Activated gamma-delta T cell treated with Interleukin-2 at 50 U/mL for 16 hours (primary cell): ENCODE data around the gene CHAT.
A peak's percentile ranks its signal among the peaks of the same experiment; 100 is the strongest.

ENCODE experiments used
- DNase-seq: peaks from one replicate; pipeline ENCODE4 v3.0.0-alpha.2; 2020

The CHAT gene

GRCh38 chr10:49597426-49598163, 16.2 kb upstream of the CHAT start:
- DNase-seq: no peak

GRCh38 chr10:49598164-49598856, 15.5 kb upstream of the CHAT start:
- DNase-seq: no peak

GRCh38 chr10:49598986-49599385, 14.9 kb upstream of the CHAT start:
- no peak for DNase-seq

GRCh38 chr10:49599546-49599945, 14.3 kb upstream of the CHAT start:
- no peak for DNase-seq

- no peak for DNase-seq
Observed at GRCh38 chr10:49600046-49600445, 13.8 kb upstream of the CHAT start.

GRCh38 chr10:49600781-49601400, 12.9 kb upstream of the CHAT start:
- DNase-seq: no peak

- no peak for DNase-seq
Observed at GRCh38 chr10:49601857-49602256, 12.0 kb upstream of the CHAT start.

GRCh38 chr10:49602380-49603023, 11.3 kb upstream of the CHAT start:
- no peak for DNase-seq

GRCh38 chr10:49605216-49605938, 8.5 kb upstream of the CHAT start:
- DNase-seq: no peak

GRCh38 chr10:49605939-49606509, 7.8 kb upstream of the CHAT start:
- DNase-seq: no peak

GRCh38 chr10:49606981-49607535, 6.8 kb upstream of the CHAT start:
- peak; percentile 67 for DNase-seq

GRCh38 chr10:49608166-49609005, 5.5 kb upstream of the CHAT start:
- DNase-seq: no peak

GRCh38 chr10:49609006-49609282, 4.9 kb upstream of the CHAT start:
- DNase-seq: no peak

GRCh38 chr10:49609283-49610113, 4.3 kb upstream of the CHAT start:
- DNase-seq: no peak

- DNase-seq: no peak
Observed at GRCh38 chr10:49610114-49610457, 3.8 kb upstream of the CHAT start, which contains the start of gene SLC18A3. Gene SLC18A3 (plus strand): TSS chr10:49610310. CDS start chr10:49610741, 431 bp downstream.

- no peak for DNase-seq
Observed at GRCh38 chr10:49610458-49611165, 3.2 kb upstream of the CHAT start.

- no peak for DNase-seq
Observed at GRCh38 chr10:49611166-49611815, 2.5 kb upstream of the CHAT start.

- no peak for DNase-seq
Observed at GRCh38 chr10:49611816-49612512, 1.9 kb upstream of the CHAT start.
